H9 (cell line): ENCODE data around the gene BBS1. TPM values are rescaled to one million over a fixed set of nuclear protein-coding genes. Genes with fewer than 3 reads are reported as not detected.

Experiments
- DNase-seq: peaks from one replicate; pipeline ENCODE4 v3.0.0-alpha.2; 2017
- H2AFZ ChIP-seq: one replicate; pipeline ENCODE4 v1.6.1; 2013; ENCODE audit warnings: mild to moderate bottlenecking, low read length, control low read depth, moderate library complexity
- H2AK5ac ChIP-seq: 2 replicates; pipeline ENCODE4 v1.6.1; 2013; ENCODE audit warnings: low read length, control low read depth, mixed read lengths; ENCODE audit not compliant: insufficient read length
- H2BK120ac ChIP-seq: one replicate; pipeline ENCODE4 v1.6.1; 2013; ENCODE audit warnings: low read depth, mild to moderate bottlenecking, low read length, control low read depth, inconsistent platforms; ENCODE audit not compliant: poor library complexity, severe bottlenecking
- H2BK12ac ChIP-seq: 2 replicates; pipeline ENCODE4 v1.6.1; 2013; ENCODE audit warnings: low read length, control low read depth, mixed read lengths, low read depth; ENCODE audit not compliant: insufficient read length
- H2BK15ac ChIP-seq: 2 replicates; pipeline ENCODE4 v1.6.1; 2013; ENCODE audit warnings: low read depth, low read length, control low read depth
- H2BK20ac ChIP-seq: one replicate; pipeline ENCODE4 v1.6.1; 2013; ENCODE audit warnings: low read depth, mild to moderate bottlenecking, low read length, control low read depth, inconsistent platforms; ENCODE audit not compliant: poor library complexity, severe bottlenecking
- H2BK5ac ChIP-seq: 2 replicates; pipeline ENCODE4 v1.6.1; 2013; ENCODE audit warnings: low read length, control low read depth, mixed read lengths; ENCODE audit not compliant: insufficient read length
- H3K14ac ChIP-seq: 2 replicates; pipeline ENCODE4 v1.6.1; 2013; ENCODE audit warnings: low read length, control low read depth; ENCODE audit not compliant: insufficient read depth
- H3K18ac ChIP-seq: 2 replicates; pipeline ENCODE4 v1.6.1; 2013; ENCODE audit warnings: low read depth, mild to moderate bottlenecking, mixed read lengths, low read length, control low read depth; ENCODE audit not compliant: insufficient read length
- H3K23ac ChIP-seq: 2 replicates; pipeline ENCODE4 v1.6.1; 2013; ENCODE audit warnings: low read length, control low read depth, mixed read lengths, low read depth; ENCODE audit not compliant: insufficient read length
- H3K23me2 ChIP-seq: 2 replicates; pipeline ENCODE4 v1.6.1; 2013; ENCODE audit warnings: low read depth, mild to moderate bottlenecking, mixed read lengths, low read length, control low read depth; ENCODE audit not compliant: insufficient read length, poor library complexity, severe bottlenecking
- H3K27ac ChIP-seq: 2 replicates; pipeline ENCODE4 v1.5.1; 2013; ENCODE audit warnings: low read length, control low read depth, mixed read lengths, low read depth; ENCODE audit not compliant: insufficient read length
- H3K27me3 ChIP-seq: 2 replicates; pipeline ENCODE4 v1.6.1; 2013; ENCODE audit warnings: low read length, control low read depth, inconsistent platforms; ENCODE audit not compliant: insufficient read depth
- H3K4ac ChIP-seq: 2 replicates; pipeline ENCODE4 v1.6.1; 2013; ENCODE audit warnings: low read depth, mild to moderate bottlenecking, control low read depth, inconsistent platforms, low read length, moderate library complexity
- H3K4me1 ChIP-seq: 2 replicates; pipeline ENCODE4 v1.6.1; 2013; ENCODE audit warnings: low read length, control low read depth, inconsistent platforms; ENCODE audit not compliant: insufficient read depth
- H3K4me2 ChIP-seq: 2 replicates; pipeline ENCODE4 v1.6.1; 2013; ENCODE audit warnings: low read length, control low read depth, mixed read lengths; ENCODE audit not compliant: insufficient read length, insufficient read depth
- H3K56ac ChIP-seq: 2 replicates; pipeline ENCODE4 v1.6.1; 2013; ENCODE audit warnings: low read depth, mild to moderate bottlenecking, mixed read lengths, low read length, control low read depth; ENCODE audit not compliant: insufficient read length
- H3K79me1 ChIP-seq: 2 replicates; pipeline ENCODE4 v1.6.1; 2013; ENCODE audit warnings: low read depth, mild to moderate bottlenecking, moderate library complexity, low read length, control low read depth, inconsistent platforms; ENCODE audit not compliant: insufficient read depth, poor library complexity, severe bottlenecking
- H3K79me2 ChIP-seq: 2 replicates; pipeline ENCODE4 v1.6.1; 2013; ENCODE audit warnings: low read length, control low read depth, inconsistent platforms; ENCODE audit not compliant: insufficient read depth
- H3K9ac ChIP-seq: 2 replicates; pipeline ENCODE4 v1.6.1; 2013; ENCODE audit warnings: low read length, control low read depth, mixed read lengths; ENCODE audit not compliant: insufficient read length; ENCODE audit errors: extremely low read depth
- H3K9me3 ChIP-seq: one replicate; pipeline ENCODE4 v1.6.1; 2013; ENCODE audit warnings: low read depth, low read length, inconsistent platforms; ENCODE audit not compliant: control insufficient read depth
- H3T11ph ChIP-seq: one replicate; pipeline ENCODE4 v1.6.1; 2013; ENCODE audit warnings: mild to moderate bottlenecking, low read length, control low read depth, inconsistent platforms
- H4K20me1 ChIP-seq: one replicate; pipeline ENCODE4 v1.6.1; 2013; ENCODE audit not compliant: control insufficient read depth, insufficient read length, insufficient read depth
- H4K5ac ChIP-seq: 2 replicates; pipeline ENCODE4 v1.6.1; 2013; ENCODE audit warnings: low read depth, mild to moderate bottlenecking, mixed read lengths, low read length, control low read depth; ENCODE audit not compliant: insufficient read length
- H4K8ac ChIP-seq: replicated peaks from 2 replicates; pipeline ENCODE4 v1.6.1; 2013; ENCODE audit warnings: low read length, control low read depth, mixed read lengths, low read depth; ENCODE audit not compliant: insufficient read length
- H4K91ac ChIP-seq: 2 replicates; pipeline ENCODE4 v1.6.1; 2013; ENCODE audit warnings: low read depth, mild to moderate bottlenecking, moderate library complexity, mixed read lengths, low read length, control low read depth; ENCODE audit not compliant: insufficient read length
- H3K27ac Mint-ChIP-seq, 3 experiments: 2 replicates in 2 of 3; 3 replicates in 1 of 3; pipeline ENCODE4 v1.8.0; 2020 to 2021; ENCODE audit warnings: mixed read lengths in 3 of 3, mild to moderate bottlenecking in 1 of 3, moderate library complexity in 1 of 3
- H3K27me3 Mint-ChIP-seq: 2 replicates; pipeline ENCODE4 v1.8.0; 2021; ENCODE audit warnings: low read depth, mild to moderate bottlenecking, moderate library complexity, mixed read lengths
- H3K36me3 Mint-ChIP-seq, 3 experiments: 2 replicates in 2 of 3; 3 replicates in 1 of 3; pipeline ENCODE4 v1.8.0; 2020 to 2021; ENCODE audit warnings: low read depth in 3 of 3, mixed read lengths in 3 of 3; ENCODE audit not compliant: insufficient read depth in 1 of 3
- H3K4me1 Mint-ChIP-seq, 2 experiments: 2 replicates each; pipeline ENCODE4 v1.8.0; 2020; ENCODE audit warnings: mixed read lengths in 2 of 2
- H3K4me3 Mint-ChIP-seq, 2 experiments: 2 replicates in 1 of 2; 3 replicates in 1 of 2; pipeline ENCODE4 v1.8.0; 2020 to 2021; ENCODE audit warnings: mild to moderate bottlenecking in 2 of 2, mixed read lengths in 2 of 2, moderate library complexity in 1 of 2
- H3K9me3 Mint-ChIP-seq, 2 experiments: 2 replicates in 1 of 2; 3 replicates in 1 of 2; pipeline ENCODE4 v1.8.0; 2020; ENCODE audit warnings: mild to moderate bottlenecking in 2 of 2, mixed read lengths in 2 of 2, moderate library complexity in 1 of 2
- CTCF ChIP-seq: fragments of 200-600 bp; sonication (generic); conservative IDR thresholded peaks from 3 replicates; pipeline ENCODE4 v1.8.0; 2021; ENCODE audit warnings: antibody characterized with exemption, mild to moderate bottlenecking
- WGBS: extraction: QIAGEN DNeasy Blood & Tissue Kit; methylation state at CpG from one replicate; pipeline ENCODE4 v1.1.7; 2013; ENCODE audit warnings: missing lambda C conversion rate, low lambda C conversion rate, mixed read lengths; ENCODE audit not compliant: insufficient read length; ENCODE audit errors: extremely low coverage; 5-methylcytosine and 5-hydroxymethylcytosine counted together
- total RNA-seq: library from RNA; stranded (reverse); gene quantifications from 2 replicates; pipeline ENCODE4 v1.2.1, GENCODE V29; 2021

The BBS1 gene
- total RNA-seq, 1 experiment from 2014 or later: 27.2 TPM

GRCh38 chr11:66498506-66498905, 11.9 kb upstream of the BBS1 start:
- H3K27ac Mint-ChIP-seq: no peak overlapping the region; a peak in 1 of 7 replicates
- peaks cover 15 to 49% (median 33%) of the 10 kb centered on the region in 3 experiments; a peak in 6 of 7 replicates for H3K36me3 Mint-ChIP-seq

More at GRCh38 chr11:66498506-66498905, 11.9 kb upstream of the BBS1 start:
- Mint-ChIP-seq H3K4me3 (no peak overlapping the region), H3K27me3 (no peaks in the 10 kb centered on the region), H3K4me1 (peaks cover 0 to 4% of the 10 kb centered on the region in 2 experiments; a peak in 2 of 4 replicates), H3K9me3 (no peaks in the 10 kb centered on the region)
- H3K23ac ChIP-seq: no peak overlapping the region
- no peak overlapping the region for H2BK120ac ChIP-seq
- H3K27me3 ChIP-seq: no peaks in the 10 kb centered on the region
- no peak overlapping the region for H2BK20ac ChIP-seq
- no peak overlapping the region for H3K4me2 ChIP-seq
- no peak overlapping the region for H3K4ac ChIP-seq
- no peak overlapping the region for H3K56ac ChIP-seq
- no peaks in the 10 kb centered on the region for H3K9me3 ChIP-seq
- no peak for DNase-seq
- WGBS: no CpG with 5 or more reads among the region's 5 CpGs
- TF ChIP-seq CTCF: no peak
- no peak overlapping the region for H4K91ac ChIP-seq
- H3K9ac ChIP-seq: no peak overlapping the region
- H3K27ac ChIP-seq: no peak overlapping the region
- no peak overlapping the region for H3K14ac ChIP-seq
- H4K20me1 ChIP-seq: no peaks in the 10 kb centered on the region
- H4K8ac ChIP-seq: no peak overlapping the region
- H3K18ac ChIP-seq: no peak overlapping the region
- H2BK15ac ChIP-seq: no peak overlapping the region
- H2BK5ac ChIP-seq: no peak overlapping the region
- no peak overlapping the region for H3T11ph ChIP-seq
- no peaks in the 10 kb centered on the region for H3K79me1 ChIP-seq
- no peak overlapping the region for H4K5ac ChIP-seq
- no peaks in the 10 kb centered on the region for H3K79me2 ChIP-seq
- no peak overlapping the region for H2BK12ac ChIP-seq
- no peaks in the 10 kb centered on the region for H3K4me1 ChIP-seq
- no peaks in the 10 kb centered on the region for H3K23me2 ChIP-seq
- no peak overlapping the region for H2AFZ ChIP-seq
- no peak overlapping the region for H2AK5ac ChIP-seq
